Tibial artery (tissue), 4 donors: ENCODE measurements around the gene PPAN.

Source experiments
- DNase-seq, 2 donors: peaks; one replicate each; pipeline ENCODE4 v3.0.0-alpha.2; 2019
- H3K27ac ChIP-seq, 2 donors: fragments of 200-600 bp; sonication (generic) in 1 of 2; 1 replicate in 1 of 2; 2 replicates in 1 of 2; pipeline ENCODE4 v1.5.1; 2018 to 2019; ENCODE audit warnings: mild to moderate bottlenecking in 1 of 2
- H3K27me3 ChIP-seq, 2 donors: fragments of 200-600 bp; sonication (generic) in 1 of 2; one replicate each; pipeline versions ENCODE4 v1.5.1 to v1.6.0; 2016 to 2019
- H3K36me3 ChIP-seq, 3 donors: fragments of 200-600 bp; sonication (generic) in 2 of 3; one replicate each; pipeline ENCODE4 v1.5.1; 2016 to 2019; ENCODE audit warnings: mild to moderate bottlenecking in 2 of 3
- H3K4me1 ChIP-seq, 4 donors: fragments of 200-600 bp; sonication (generic) in 2 of 4; 1 replicate in 3 of 4; 2 replicates in 1 of 4; pipeline ENCODE4 v1.5.1; 2016 to 2019
- H3K4me3 ChIP-seq, 2 donors: fragments of 200-600 bp; sonication (generic) in 1 of 2; 1 replicate in 1 of 2; 2 replicates in 1 of 2; pipeline ENCODE4 v1.5.1; 2018 to 2019; ENCODE audit warnings: mild to moderate bottlenecking in 2 of 2
- H3K9me3 ChIP-seq, 3 donors: fragments of 200-600 bp; sonication (generic) in 1 of 3; one replicate each; pipeline ENCODE4 v1.5.1; 2016 to 2019
- CTCF ChIP-seq, 2 experiments: fragments of 200-600 bp in 1 of 2; fragments of 450-650 bp in 1 of 2; IDR thresholded peaks; one replicate each; pipeline ENCODE4 v1.5.1; 2017 to 2019; ENCODE audit warnings: antibody characterized with exemption in 2 of 2, mild to moderate bottlenecking in 1 of 2, moderate library complexity in 1 of 2
- intact Hi-C: fragments of 100-400 bp; cut with DNase I; formaldehyde crosslinking; loops from one replicate; pipeline ENCODE4 v1.15.0; 2023; ENCODE audit warnings: low total_unique reads

The PPAN gene

GRCh38 chr19:10074153-10074552, 32.0 kb upstream of the PPAN start:
- Histone ChIP-seq H3K9me3 (peaks cover 2 to 11% (median 6%) of the 10 kb centered on the region in 3 donors), H3K4me1 (no peaks in the 10 kb centered on the region), H3K4me3 (no peak overlapping the region), H3K36me3 (no peaks in the 10 kb centered on the region), H3K27ac (no peak overlapping the region), H3K27me3 (peaks cover 0 to 19% of the 10 kb centered on the region in 2 donors)
- DNase-seq, result no peak
- intact Hi-C loops, result no loop called here
- TF ChIP-seq CTCF (IDR thresholded peaks at IDR 0.05), result no peak

GRCh38 chr19:10076535-10076934, 29.6 kb upstream of the PPAN start:
- Histone ChIP-seq H3K4me1 (no peaks in the 10 kb centered on the region), H3K9me3 (peaks cover 2 to 11% (median 6%) of the 10 kb centered on the region in 3 donors), H3K4me3 (no peak overlapping the region), H3K27me3 (peaks cover 0 to 11% of the 10 kb centered on the region in 2 donors), H3K27ac (no peak overlapping the region), H3K36me3 (no peaks in the 10 kb centered on the region)
- TF ChIP-seq CTCF (IDR thresholded peaks at IDR 0.05), result no peak
- no peak for DNase-seq
- intact Hi-C loops, result no loop called here

GRCh38 chr19:10078329-10078728, 27.8 kb upstream of the PPAN start:
- Histone ChIP-seq H3K4me1 (no peaks in the 10 kb centered on the region), H3K4me3 (no peak overlapping the region), H3K27me3 (peaks cover 0 to 3% of the 10 kb centered on the region in 2 donors), H3K36me3 (no peaks in the 10 kb centered on the region), H3K9me3 (peaks cover 2 to 9% (median 6%) of the 10 kb centered on the region in 3 donors), H3K27ac (no peak overlapping the region)
- intact Hi-C loops, result no loop called here
- no peak for TF ChIP-seq CTCF (IDR thresholded peaks at IDR 0.05)
- no peak for DNase-seq

GRCh38 chr19:10079031-10079453, 27.1 kb upstream of the PPAN start:
- no peak for TF ChIP-seq CTCF (IDR thresholded peaks at IDR 0.05)
- Histone ChIP-seq H3K27ac (no peak overlapping the region), H3K4me3 (no peak overlapping the region), H3K36me3 (no peaks in the 10 kb centered on the region), H3K27me3 (peaks cover 0 to 3% of the 10 kb centered on the region in 2 donors), H3K4me1 (no peaks in the 10 kb centered on the region), H3K9me3 (peaks cover under 1 to 3% (median 2%) of the 10 kb centered on the region in 3 donors)
- no peak for DNase-seq
- intact Hi-C loops, result no loop called here

DNA sequence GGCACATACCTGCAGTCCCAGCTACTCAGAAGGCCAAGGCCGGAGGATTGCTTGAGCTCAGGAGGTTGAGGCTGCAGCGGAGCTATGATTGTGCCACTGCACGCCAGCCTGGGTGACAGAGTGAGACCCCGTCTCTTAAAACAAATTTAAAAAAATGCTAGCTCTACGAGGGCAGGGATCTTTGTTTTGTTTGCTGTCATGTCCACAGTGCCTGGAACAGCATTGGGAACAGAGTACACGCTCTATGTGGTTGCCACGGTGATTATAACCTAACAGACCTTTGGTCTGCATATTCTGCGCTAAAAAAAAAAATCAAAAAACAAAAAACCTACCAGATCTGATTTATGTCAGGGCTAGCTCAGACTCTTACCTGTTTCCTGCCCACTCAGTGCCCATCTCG, 22.3 kb upstream of the PPAN start:
- Histone ChIP-seq H3K36me3 (peaks cover 0 to under 1% (median under 1%) of the 10 kb centered on the region in 3 donors), H3K4me3 (no peak overlapping the region), H3K27me3 (peaks cover 0 to 3% of the 10 kb centered on the region in 2 donors), H3K27ac (no peak overlapping the region), H3K4me1 (peaks cover 0 to 17% (median 5%) of the 10 kb centered on the region in 4 donors), H3K9me3 (no peaks in the 10 kb centered on the region)
- intact Hi-C loops, result no loop called here
- TF ChIP-seq CTCF (IDR thresholded peaks at IDR 0.05), result no peak
- DNase-seq, result no peak

- H3K27ac ChIP-seq, result no peak overlapping the region
- intact Hi-C loops, result no loop called here
Measured at GRCh38 chr19:10084803-10085202, 21.4 kb upstream of the PPAN start.

More at GRCh38 chr19:10084803-10085202, 21.4 kb upstream of the PPAN start:
- Histone ChIP-seq H3K9me3 (no peaks in the 10 kb centered on the region), H3K4me1 (peaks cover 0 to 17% (median 5%) of the 10 kb centered on the region in 4 donors), H3K27me3 (no peaks in the 10 kb centered on the region), H3K4me3 (no peak overlapping the region), H3K36me3 (peaks cover 0 to 10% (median 7%) of the 10 kb centered on the region in 3 donors)
- TF ChIP-seq CTCF (IDR thresholded peaks at IDR 0.05), result no peak
- DNase-seq, result no peak
